Measurements from ENCODE around the gene C4A. TPM values are rescaled to one million over a fixed set of nuclear protein-coding genes. Genes with fewer than 3 reads are reported as not detected.
"Not testable (repeated sequence)": the region's sequence is repeated elsewhere in the genome, so short reads cannot be mapped to it uniquely, and the experiment has no call there.

C4A gene
- total and polyA plus RNA-seq, 10 of the 15 experiments (the other 5 are each of a cell fraction or from before 2014, with no cell fraction given): 0.13 to 5.4 (median 0.88) TPM; not detected in 1

DNA sequence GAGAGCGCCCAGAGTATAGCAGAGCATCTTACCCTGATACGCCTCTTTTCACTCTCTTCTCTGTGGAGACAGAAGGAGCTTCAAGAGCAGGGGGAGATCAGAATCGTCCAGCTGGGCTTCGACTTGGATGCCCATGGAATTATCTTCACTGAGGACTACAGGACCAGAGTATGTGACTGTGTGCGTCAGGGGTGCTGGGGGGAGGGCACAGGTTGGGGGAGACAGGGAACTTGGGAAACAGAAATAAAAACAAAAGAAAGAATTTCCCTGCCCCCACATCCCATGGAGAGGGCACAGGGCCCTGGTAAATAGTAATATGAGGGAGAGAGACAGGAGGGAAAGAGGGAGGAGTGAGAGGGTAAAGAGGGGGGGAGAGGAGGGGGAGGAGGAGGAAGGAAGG, 3.0 kb upstream of the C4A start (continued):
- TF ChIP-seq, protein P1, sequence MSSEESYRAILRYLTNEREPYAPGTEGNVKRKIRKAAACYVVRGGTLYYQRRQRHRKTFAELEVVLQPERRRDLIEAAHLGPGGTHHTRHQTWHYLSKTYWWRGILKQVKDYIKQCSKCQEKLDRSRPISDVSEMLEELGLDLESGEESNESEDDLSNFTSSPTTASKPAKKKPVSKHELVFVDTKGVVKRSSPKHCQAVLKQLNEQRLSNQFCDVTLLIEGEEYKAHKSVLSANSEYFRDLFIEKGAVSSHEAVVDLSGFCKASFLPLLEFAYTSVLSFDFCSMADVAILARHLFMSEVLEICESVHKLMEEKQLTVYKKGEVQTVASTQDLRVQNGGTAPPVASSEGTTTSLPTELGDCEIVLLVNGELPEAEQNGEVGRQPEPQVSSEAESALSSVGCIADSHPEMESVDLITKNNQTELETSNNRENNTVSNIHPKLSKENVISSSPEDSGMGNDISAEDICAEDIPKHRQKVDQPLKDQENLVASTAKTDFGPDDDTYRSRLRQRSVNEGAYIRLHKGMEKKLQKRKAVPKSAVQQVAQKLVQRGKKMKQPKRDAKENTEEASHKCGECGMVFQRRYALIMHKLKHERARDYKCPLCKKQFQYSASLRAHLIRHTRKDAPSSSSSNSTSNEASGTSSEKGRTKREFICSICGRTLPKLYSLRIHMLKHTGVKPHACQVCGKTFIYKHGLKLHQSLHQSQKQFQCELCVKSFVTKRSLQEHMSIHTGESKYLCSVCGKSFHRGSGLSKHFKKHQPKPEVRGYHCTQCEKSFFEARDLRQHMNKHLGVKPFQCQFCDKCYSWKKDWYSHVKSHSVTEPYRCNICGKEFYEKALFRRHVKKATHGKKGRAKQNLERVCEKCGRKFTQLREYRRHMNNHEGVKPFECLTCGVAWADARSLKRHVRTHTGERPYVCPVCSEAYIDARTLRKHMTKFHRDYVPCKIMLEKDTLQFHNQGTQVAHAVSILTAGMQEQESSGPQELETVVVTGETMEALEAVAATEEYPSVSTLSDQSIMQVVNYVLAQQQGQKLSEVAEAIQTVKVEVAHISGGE (CRISPR knock-in tag; IDR thresholded peaks at IDR 0.05): no peak

DNA sequence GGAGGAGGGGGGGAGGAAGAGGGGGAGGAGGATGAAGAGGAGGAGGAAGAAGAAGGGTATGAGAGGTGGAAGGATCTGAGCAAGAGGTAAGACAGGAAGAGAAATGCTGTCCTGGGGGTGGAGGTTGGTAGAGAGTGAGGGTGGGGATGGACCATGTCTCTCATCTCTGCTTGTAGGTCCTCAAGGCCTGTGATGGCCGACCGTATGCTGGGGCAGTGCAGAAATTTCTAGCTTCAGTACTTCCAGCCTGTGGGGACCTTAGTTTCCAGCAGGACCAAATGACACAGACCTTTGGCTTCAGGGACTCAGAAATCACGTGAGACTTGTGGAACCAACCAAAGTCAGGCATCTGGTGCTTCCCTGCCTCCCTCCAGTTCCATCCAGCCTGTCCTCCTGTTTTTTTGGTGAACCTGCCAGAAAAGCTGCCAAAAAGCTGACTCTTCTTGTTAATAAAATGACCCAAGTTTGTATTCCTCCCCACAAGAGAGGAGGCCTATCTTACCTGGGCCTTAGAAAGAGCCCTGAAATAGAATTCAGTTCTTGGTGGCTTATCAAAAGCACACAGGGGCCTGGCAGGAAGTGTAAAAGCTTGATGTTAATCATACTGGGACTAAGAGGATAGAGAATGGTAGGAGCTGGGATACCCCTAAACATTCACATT, 2.5 kb upstream of the C4A start:
- TF ChIP-seq ASH2L (IDR thresholded peaks at IDR 0.05; ENCODE audit: borderline replicate concordance, low read depth) (no peak), ESRRA (IDR thresholded peaks at IDR 0.05; ENCODE audit: low read length) (no peak), SREBF2 (IDR thresholded peaks at IDR 0.05; ENCODE audit: low read length) (no peak), YY1 (IDR thresholded peaks at IDR 0.05; ENCODE audit: low read depth, low read length) (no peak), SMAD1 (IDR thresholded peaks at IDR 0.05; ENCODE audit: low read depth, partially characterized antibody) (no peak)
- TF ChIP-seq, protein P2, sequence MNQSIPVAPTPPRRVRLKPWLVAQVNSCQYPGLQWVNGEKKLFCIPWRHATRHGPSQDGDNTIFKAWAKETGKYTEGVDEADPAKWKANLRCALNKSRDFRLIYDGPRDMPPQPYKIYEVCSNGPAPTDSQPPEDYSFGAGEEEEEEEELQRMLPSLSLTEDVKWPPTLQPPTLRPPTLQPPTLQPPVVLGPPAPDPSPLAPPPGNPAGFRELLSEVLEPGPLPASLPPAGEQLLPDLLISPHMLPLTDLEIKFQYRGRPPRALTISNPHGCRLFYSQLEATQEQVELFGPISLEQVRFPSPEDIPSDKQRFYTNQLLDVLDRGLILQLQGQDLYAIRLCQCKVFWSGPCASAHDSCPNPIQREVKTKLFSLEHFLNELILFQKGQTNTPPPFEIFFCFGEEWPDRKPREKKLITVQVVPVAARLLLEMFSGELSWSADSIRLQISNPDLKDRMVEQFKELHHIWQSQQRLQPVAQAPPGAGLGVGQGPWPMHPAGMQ (IDR thresholded peaks at IDR 0.05; ENCODE audit: borderline replicate concordance): no peak
- H3K27ac ChIP-seq (ENCODE audit: control insufficient read depth, insufficient read depth): no peak overlapping the region
- BruUV-seq (replicated peaks): no TSS peak
- in situ Hi-C loops (cut with MboI): loop anchor here (10.0 kb wide), 1 partner anchor 55 kb away; the partner anchor contains the start of gene CYP21A2
- H3K27me3 ChIP-seq (replicated peaks in 1 of 2; ENCODE audit: control insufficient read depth in 2 of 2, insufficient read depth in 2 of 2, low read length in 1 of 2): no peaks in the 10 kb centered on the region
- CTCF ChIA-PET: no interaction called here
- ATAC-seq (no peak), DNase-seq (ENCODE audit: low read depth, low spot score) (no peak), FAIRE-seq (no peak)
- H3K9me3 ChIP-seq (replicated peaks; ENCODE audit: control insufficient read depth, insufficient read depth, low read length): no peaks in the 10 kb centered on the region
- no peaks in the 10 kb centered on the region for H3K4me1 ChIP-seq (ENCODE audit: control insufficient read depth, insufficient read depth, low read length)
- RAD21 ChIA-PET (ENCODE audit: unreplicated experiment): no interaction called here
- SMC1A ChIA-PET (ENCODE audit: uncharacterized antibody, unreplicated experiment): no interaction called here
- H3K36me3 ChIP-seq (ENCODE audit: control insufficient read depth in 2 of 2, insufficient read depth in 2 of 2, low read length in 1 of 2): no peaks in the 10 kb centered on the region; a peak in 1 of 4 replicates
- H3K9ac ChIP-seq (ENCODE audit: control insufficient read depth, insufficient read depth, low read length): no peak overlapping the region
- H3K79me2 ChIP-seq (ENCODE audit: control insufficient read depth, insufficient read depth, low read length): no peaks in the 10 kb centered on the region
- no peak overlapping the region for H3K4me3 ChIP-seq
- POLR2A ChIA-PET: no interaction called here
- no peak overlapping the region for H2AFZ ChIP-seq (ENCODE audit: control insufficient read depth, low read depth, low read length)
- H4K20me1 ChIP-seq (ENCODE audit: control insufficient read depth, insufficient read depth): no peaks in the 10 kb centered on the region
- intact Hi-C loops (cut with micrococcal nuclease; ENCODE audit: unreplicated experiment): no loop called here
- H3K4me2 ChIP-seq (ENCODE audit: control insufficient read depth, insufficient read depth): no peak overlapping the region
- 90% methylated on average over 3 of the region's 3 CpGs for WGBS (ENCODE audit: insufficient coverage, insufficient replicate concordance, low lambda C conversion rate, missing lambda C conversion rate)

DNA sequence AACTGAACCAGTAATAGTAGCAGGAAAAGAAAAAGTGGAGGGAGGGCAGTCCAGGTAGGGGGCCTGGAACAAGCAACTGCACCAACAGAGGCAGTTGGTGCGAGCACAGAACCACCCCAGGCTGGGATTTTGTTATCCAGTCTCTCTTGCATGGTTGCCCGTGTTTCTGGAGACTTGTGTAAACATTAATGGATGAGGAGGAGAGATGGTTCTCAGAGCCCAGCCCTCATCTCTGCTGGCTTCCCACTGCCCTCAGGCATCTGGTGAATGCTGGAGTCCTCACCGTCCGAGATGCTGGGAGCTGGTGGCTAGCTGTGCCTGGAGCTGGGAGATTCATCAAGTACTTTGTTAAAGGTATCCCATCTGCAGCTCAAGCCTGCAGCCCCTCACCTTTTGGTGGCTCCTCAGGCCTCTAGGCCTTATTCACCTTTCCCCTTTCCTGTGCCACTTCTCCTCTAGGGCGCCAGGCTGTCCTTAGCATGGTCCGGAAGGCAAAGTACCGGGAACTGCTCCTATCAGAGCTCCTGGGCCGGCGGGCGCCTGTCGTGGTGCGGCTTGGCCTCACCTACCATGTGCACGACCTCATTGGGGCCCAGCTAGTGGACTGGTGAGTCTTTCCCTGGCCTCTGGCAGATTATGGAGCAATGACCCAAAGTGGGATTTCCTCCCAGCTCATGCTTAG, 1.5 kb upstream of the C4A start:
- H4K20me1 ChIP-seq (ENCODE audit: control insufficient read depth, insufficient read depth); H3K79me2 ChIP-seq (ENCODE audit: control insufficient read depth, insufficient read depth, low read length); CTCF ChIA-PET; intact Hi-C loops (cut with micrococcal nuclease; ENCODE audit: unreplicated experiment); POLR2A ChIA-PET; ATAC-seq; BruUV-seq (replicated peaks); H3K9ac ChIP-seq (ENCODE audit: control insufficient read depth, insufficient read depth, low read length); H3K27ac ChIP-seq (ENCODE audit: control insufficient read depth, insufficient read depth); H3K4me1 ChIP-seq (ENCODE audit: control insufficient read depth, insufficient read depth, low read length); H3K27me3 ChIP-seq (replicated peaks in 1 of 2; ENCODE audit: control insufficient read depth in 2 of 2, insufficient read depth in 2 of 2, low read length in 1 of 2); H3K4me3 ChIP-seq; H3K4me2 ChIP-seq (ENCODE audit: control insufficient read depth, insufficient read depth); RAD21 ChIA-PET (ENCODE audit: unreplicated experiment); in situ Hi-C loops (cut with MboI); DNase-seq (ENCODE audit: low read depth, low spot score); FAIRE-seq; SMC1A ChIA-PET (ENCODE audit: uncharacterized antibody, unreplicated experiment); H2AFZ ChIP-seq (ENCODE audit: control insufficient read depth, low read depth, low read length); H3K9me3 ChIP-seq (replicated peaks; ENCODE audit: control insufficient read depth, insufficient read depth, low read length); H3K36me3 ChIP-seq (ENCODE audit: control insufficient read depth in 2 of 2, insufficient read depth in 2 of 2, low read length in 1 of 2): not testable (repeated sequence)
- WGBS (ENCODE audit: insufficient coverage, insufficient replicate concordance, low lambda C conversion rate, missing lambda C conversion rate): 96% methylated on average over 12 of the region's 13 CpGs

Measured in GM12878 (cell line).